Skeletal muscle tissue (tissue), 4 donors: ENCODE measurements around the gene BCL2L12. TPM values are rescaled to one million over a fixed set of nuclear protein-coding genes. Genes with fewer than 3 reads are reported as not detected.
"Not testable (repeated sequence)": the region's sequence is repeated elsewhere in the genome, so short reads cannot be mapped to it uniquely, and the experiment has no call there.

Source experiments
- H3K27ac ChIP-seq: one replicate; pipeline ENCODE4 v1.7.0; 2013; ENCODE audit warnings: mild to moderate bottlenecking, low read depth, low read length, inconsistent platforms
- H3K27me3 ChIP-seq, 3 donors: one replicate each; pipeline ENCODE4 v1.7.0; 2013; ENCODE audit warnings: low read length in 3 of 3; ENCODE audit not compliant: control insufficient read depth in 3 of 3, insufficient read depth in 3 of 3
- H3K36me3 ChIP-seq, 3 donors: one replicate each; pipeline ENCODE4 v1.7.0; 2013; ENCODE audit warnings: low read length in 3 of 3; ENCODE audit not compliant: control insufficient read depth in 3 of 3, insufficient read depth in 3 of 3
- H3K4me1 ChIP-seq, 3 donors: one replicate each; pipeline ENCODE4 v1.7.0; 2013; ENCODE audit warnings: low read length in 3 of 3, mild to moderate bottlenecking in 3 of 3; ENCODE audit not compliant: control insufficient read depth in 3 of 3, insufficient read depth in 3 of 3
- H3K4me3 ChIP-seq, 3 donors: one replicate each; pipeline ENCODE4 v1.7.0; 2013; ENCODE audit warnings: low read length in 3 of 3
- H3K9ac ChIP-seq, 3 donors: one replicate each; pipeline ENCODE4 v1.7.0; 2013; ENCODE audit warnings: low read length in 3 of 3, mild to moderate bottlenecking in 3 of 3, moderate library complexity in 2 of 3, low read depth in 1 of 3
- H3K9me3 ChIP-seq, 3 donors: one replicate each; pipeline ENCODE4 v1.7.0; 2013; ENCODE audit warnings: low read length in 3 of 3; ENCODE audit not compliant: control insufficient read depth in 3 of 3
- total RNA-seq: library from RNA; depleted of rRNA; stranded (reverse); fragments of >200 nt; gene quantifications from one replicate; pipeline ENCODE4 v1.2.3, GENCODE V29; 2014
- donor health status: Osteomylitis.

The BCL2L12 gene
- total RNA-seq, 1 donor from 2014 or later = 4.7 TPM

DNA sequence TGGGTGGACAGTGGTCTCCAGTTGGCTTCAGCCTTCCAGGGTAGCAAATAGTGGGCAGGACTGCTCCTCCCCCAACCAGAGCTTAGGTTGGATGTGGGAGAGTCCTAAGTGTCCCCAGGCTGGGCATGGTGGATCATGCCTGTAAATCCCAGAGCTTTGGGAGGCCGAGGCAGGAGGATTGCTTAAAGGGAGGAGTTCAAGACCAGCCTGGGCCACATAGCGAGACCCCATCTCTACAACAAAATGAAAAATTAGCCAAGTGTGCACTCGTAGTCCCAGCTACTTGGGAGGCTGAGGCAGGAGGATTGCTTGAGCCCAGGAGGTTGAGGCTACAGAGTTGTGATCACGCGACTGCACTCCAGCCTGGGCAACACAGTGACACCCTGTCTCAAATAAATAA, 33.2 kb upstream of the BCL2L12 start:
- Histone ChIP-seq H3K4me3 (no peak overlapping the region), H3K4me1 (peaks cover 11 to 13% (median 11%) of the 10 kb centered on the region in 3 donors), H3K27ac (no peak overlapping the region), H3K9ac (no peak overlapping the region), H3K9me3 (no peaks in the 10 kb centered on the region), H3K27me3 (no peaks in the 10 kb centered on the region), H3K36me3 (peaks cover 3 to 8% (median 5%) of the 10 kb centered on the region in 3 donors)

GRCh38 chr19:49633273-49633672, 32.5 kb upstream of the BCL2L12 start:
- H3K4me3 ChIP-seq, H3K36me3 ChIP-seq, H3K27me3 ChIP-seq, H3K27ac ChIP-seq, H3K9me3 ChIP-seq, H3K9ac ChIP-seq: not testable (repeated sequence)
- peaks cover 13 to 14% (median 14%) of the 10 kb centered on the region in 3 donors for H3K4me1 ChIP-seq

DNA sequence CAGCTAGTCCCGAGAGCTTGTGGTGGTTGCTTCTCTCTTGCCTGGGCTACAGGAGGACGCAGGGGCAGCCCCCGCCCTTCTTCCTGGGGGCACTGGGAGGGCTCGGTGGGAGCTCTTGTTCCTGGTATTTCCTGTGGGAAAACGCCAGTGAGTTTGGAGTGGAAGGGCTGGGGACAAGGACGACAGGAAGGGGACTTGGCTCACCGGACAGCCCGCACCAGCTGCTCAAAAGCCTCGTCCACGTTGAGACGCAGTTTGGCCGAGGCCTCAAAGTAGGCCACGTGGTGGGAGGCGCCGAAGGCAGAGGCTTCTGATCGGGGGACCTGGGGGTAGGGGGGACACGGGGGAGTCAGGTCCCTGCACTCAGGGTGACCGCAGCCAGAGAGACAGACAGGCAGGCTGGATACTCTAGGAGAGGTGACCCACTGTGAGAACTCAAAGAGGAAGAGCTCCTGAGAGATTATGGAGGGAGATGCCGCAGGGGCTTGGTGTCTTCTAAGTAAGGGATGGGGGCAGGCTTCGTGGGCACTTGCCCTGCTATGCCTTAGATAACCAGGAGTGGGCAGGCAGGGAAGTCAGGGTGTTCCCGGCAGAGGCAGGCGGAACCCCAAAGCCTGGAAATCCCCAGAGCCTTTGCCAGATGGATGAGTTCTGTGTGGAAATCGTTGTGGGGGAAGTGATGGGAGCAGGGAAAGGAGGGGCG, 30.1 kb upstream of the BCL2L12 start:
- Histone ChIP-seq H3K4me1 (peaks cover 21 to 22% (median 22%) of the 10 kb centered on the region in 3 donors), H3K9ac (peak overlapping the region in 1 of 3 donors; percentile 16), H3K27me3 (no peaks in the 10 kb centered on the region), H3K36me3 (peaks cover 0 to 8% (median 5%) of the 10 kb centered on the region in 3 donors), H3K9me3 (no peaks in the 10 kb centered on the region), H3K27ac (no peak overlapping the region), H3K4me3 (no peak overlapping the region)

DNA sequence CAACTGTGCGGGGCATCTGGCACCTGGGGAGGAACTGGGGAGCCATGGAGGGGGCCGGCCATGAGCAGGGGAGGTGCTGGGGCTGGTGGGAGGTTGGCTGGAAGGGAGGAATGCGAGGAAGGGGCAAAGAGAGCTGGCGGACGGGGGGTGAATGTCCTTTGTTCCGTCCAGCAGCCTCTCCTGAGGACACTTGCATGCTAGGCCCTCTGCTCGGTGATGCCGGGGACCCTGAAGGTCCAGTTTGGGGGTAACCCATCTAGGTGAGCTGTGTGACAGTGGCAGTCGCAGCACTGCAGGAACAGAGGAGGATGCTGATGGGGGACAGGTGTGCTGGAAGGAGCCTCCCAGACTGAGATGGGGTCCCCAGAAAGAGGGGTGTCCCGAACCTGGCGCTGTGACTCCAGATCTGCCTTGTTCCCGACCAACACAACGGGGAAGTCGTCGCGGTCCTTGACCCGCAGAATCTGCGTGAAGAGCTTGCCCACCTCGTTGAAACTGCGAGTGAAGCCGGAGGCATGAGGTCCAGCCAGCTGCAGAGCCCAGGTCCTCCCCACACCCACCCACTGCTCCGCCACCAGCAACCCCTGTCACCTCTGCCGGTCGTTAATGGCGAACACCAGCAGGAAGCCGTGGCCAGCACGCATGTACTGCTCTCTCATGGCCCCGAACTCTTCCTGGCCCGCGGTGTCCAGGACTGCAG, 29.4 kb upstream of the BCL2L12 start:
- H3K4me1 ChIP-seq = peaks cover 19 to 27% (median 22%) of the 10 kb centered on the region in 3 donors
- no peak overlapping the region for H3K27ac ChIP-seq
- no peak overlapping the region for H3K9ac ChIP-seq
- H3K27me3 ChIP-seq = no peaks in the 10 kb centered on the region
- peaks cover 0 to 8% (median 5%) of the 10 kb centered on the region in 3 donors for H3K36me3 ChIP-seq
- no peaks in the 10 kb centered on the region for H3K9me3 ChIP-seq
- no peak overlapping the region for H3K4me3 ChIP-seq

GRCh38 chr19:49637821-49638738, 27.7 kb upstream of the BCL2L12 start:
- Histone ChIP-seq H3K27me3 (no peaks in the 10 kb centered on the region), H3K9ac (peak overlapping the region in 2 of 3 donors; percentile 45 to 66), H3K9me3 (no peaks in the 10 kb centered on the region), H3K36me3 (peaks cover 0 to 10% (median 5%) of the 10 kb centered on the region in 3 donors), H3K4me1 (peaks cover 25 to 30% (median 28%) of the 10 kb centered on the region in 3 donors), H3K27ac (peak overlapping the region; percentile 64), H3K4me3 (peak overlapping the region; percentile 46 to 82 (median 54))

- H3K9ac ChIP-seq = peak overlapping the region; percentile 57 to 77 (median 77)
- peaks cover 0 to 10% (median 5%) of the 10 kb centered on the region in 3 donors for H3K36me3 ChIP-seq
- peak overlapping the region; percentile 75 to 84 (median 82) for H3K4me3 ChIP-seq
- H3K9me3 ChIP-seq = no peaks in the 10 kb centered on the region
- H3K27me3 ChIP-seq = no peaks in the 10 kb centered on the region
- H3K27ac ChIP-seq = peak overlapping the region; percentile 100
- H3K4me1 ChIP-seq = peaks cover 34 to 44% (median 37%) of the 10 kb centered on the region in 3 donors
Observed at GRCh38 chr19:49639401-49640112, 26.2 kb upstream of the BCL2L12 start.

GRCh38 chr19:49640113-49640898, 25.4 kb upstream of the BCL2L12 start, which contains the start of gene RRAS:
Gene RRAS (minus strand): TSS chr19:49640143. CDS start chr19:49640098, 45 bp downstream.
- Histone ChIP-seq H3K36me3 (peaks cover 2 to 12% (median 5%) of the 10 kb centered on the region in 3 donors), H3K27ac (peak within 1 kb of the TSS; percentile 100), H3K4me1 (peaks cover 40 to 47% (median 40%) of the 10 kb centered on the region in 3 donors), H3K9ac (peak within 1 kb of the TSS; percentile 97 to 100 (median 98)), H3K4me3 (peak within 1 kb of the TSS; percentile 84 to 92 (median 86)), H3K27me3 (no peaks in the 10 kb centered on the region), H3K9me3 (no peaks in the 10 kb centered on the region)

DNA sequence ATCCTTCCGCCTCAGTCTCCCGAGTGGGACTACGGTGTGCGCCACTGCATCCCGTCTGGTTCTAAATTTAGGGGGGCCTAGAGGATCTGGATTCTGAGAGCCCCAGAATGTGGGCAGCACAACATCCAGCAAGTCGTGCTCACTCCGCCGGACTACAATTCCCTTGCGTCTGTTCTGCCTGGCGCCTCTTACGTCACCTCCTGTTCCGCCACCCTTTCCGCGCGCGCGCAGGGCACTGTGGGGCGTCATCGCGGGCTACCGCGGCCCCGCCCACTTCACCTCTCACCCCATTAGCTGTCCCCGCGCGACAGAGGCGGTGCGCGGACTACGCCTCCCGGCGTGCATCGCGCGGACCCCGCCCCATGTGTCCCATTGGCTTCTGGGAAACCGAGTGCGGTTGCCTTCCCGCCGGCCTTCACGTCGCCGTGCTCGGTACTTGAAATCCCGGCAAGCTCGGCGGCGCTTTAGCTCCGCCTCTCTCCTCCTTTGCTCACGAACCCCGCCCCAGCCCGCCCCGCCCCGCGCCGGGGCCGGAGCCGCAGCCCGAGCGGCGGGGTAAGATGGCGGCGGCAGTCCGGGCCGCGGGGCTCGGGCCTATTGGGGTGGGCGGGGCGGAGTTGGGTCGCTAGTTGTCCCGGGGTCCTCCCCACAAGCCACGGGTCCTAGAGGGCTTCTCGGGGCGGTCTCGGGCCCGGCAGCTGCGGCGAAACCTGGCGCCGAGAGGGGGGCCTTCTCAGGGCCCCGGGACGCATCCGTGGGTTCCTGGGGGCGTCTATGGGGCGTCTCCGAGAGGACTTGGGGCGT, 23.8 kb upstream of the BCL2L12 start, which contains the start of gene SCAF1:
Gene SCAF1 (plus strand): TSS at position 522 of the 804 bp plus-strand sequence. CDS start 2,818 bp downstream, outside the sequence.
- Histone ChIP-seq H3K9me3 (no peaks in the 10 kb centered on the region), H3K27me3 (no peaks in the 10 kb centered on the region), H3K27ac (peak within 1 kb of the TSS; percentile 100), H3K4me3 (peak within 1 kb of the TSS; percentile 95 to 99 (median 97)), H3K4me1 (peaks cover 38 to 42% (median 39%) of the 10 kb centered on the region in 3 donors), H3K36me3 (peaks cover 13 to 18% (median 18%) of the 10 kb centered on the region in 3 donors), H3K9ac (peak within 1 kb of the TSS; percentile 98 to 100 (median 99))
